Gastroesophageal sphincter (tissue), 4 donors: ENCODE results near the gene ATP5ME. TPM values are rescaled to one million over a fixed set of nuclear protein-coding genes. Genes with fewer than 3 reads are reported as not detected.

ENCODE experiments used
- ATAC-seq: fragments of 150-250 bp; one replicate; pipeline ENCODE4 v1.9.1; 2016; ENCODE audit warnings: mild to moderate bottlenecking, moderate library complexity
- H3K27ac ChIP-seq, 4 donors: fragments of 200-600 bp; sonication (generic) in 3 of 4; 1 replicate in 3 of 4; 2 replicates in 1 of 4; pipeline ENCODE4 v1.5.1; 2016 to 2019
- H3K27me3 ChIP-seq: fragments of 200-600 bp; sonication (generic); one replicate; pipeline ENCODE4 v1.5.1; 2019
- H3K36me3 ChIP-seq, 2 donors: fragments of 200-600 bp; sonication (generic); one replicate each; pipeline ENCODE4 v1.5.1; 2019; ENCODE audit warnings: control low read depth in 1 of 2
- H3K4me1 ChIP-seq, 3 donors: fragments of 200-600 bp; sonication (generic); 1 replicate in 2 of 3; 2 replicates in 1 of 3; pipeline ENCODE4 v1.5.1; 2016 to 2019; ENCODE audit warnings: control low read depth in 2 of 3
- H3K4me3 ChIP-seq, 2 donors: fragments of 200-600 bp; sonication (generic); one replicate each; pipeline ENCODE4 v1.5.1; 2019; ENCODE audit warnings: mild to moderate bottlenecking in 1 of 2, moderate library complexity in 1 of 2
- H3K9me3 ChIP-seq, 3 donors: fragments of 200-600 bp; sonication (generic); one replicate each; pipeline ENCODE4 v1.5.1; 2017 to 2019; ENCODE audit warnings: control low read depth in 2 of 3
- CTCF ChIP-seq, 4 experiments: fragments of 200-600 bp in 2 of 4; fragments of 450-650 bp in 2 of 4; sonication (generic) in 1 of 4; IDR thresholded peaks; one replicate each; pipeline ENCODE4 v1.5.1; 2017 to 2019; ENCODE audit warnings: antibody characterized with exemption in 4 of 4, mild to moderate bottlenecking in 2 of 4, moderate library complexity in 2 of 4
- EP300 ChIP-seq: sonication (generic); formaldehyde crosslinking; IDR thresholded peaks from one replicate; pipeline ENCODE4 v1.6.1; 2017; ENCODE audit warnings: antibody characterized with exemption, mild to moderate bottlenecking
- POLR2A ChIP-seq, 2 donors: fragments of 450-650 bp; IDR thresholded peaks; one replicate each; pipeline ENCODE4 v1.6.1; 2017; ENCODE audit warnings: antibody characterized with exemption in 2 of 2, mild to moderate bottlenecking in 2 of 2, moderate library complexity in 1 of 2
- POLR2AphosphoS5 ChIP-seq: sonication (generic); formaldehyde crosslinking; IDR thresholded peaks from one replicate; pipeline ENCODE4 v1.6.1; 2017; ENCODE audit warnings: antibody characterized with exemption
- whole genome bisulfite sequencing, 2 donors: methylation state at CpG; one replicate each; pipeline ENCODE4 v1.1.5; 2018; ENCODE audit warnings: low coverage in 1 of 2; 5-methylcytosine and 5-hydroxymethylcytosine counted together
- total RNA-seq, 4 donors: library from RNA; depleted of rRNA; stranded (reverse); fragments of >200 nt; gene quantifications; one replicate each; pipeline ENCODE4 v1.1.0, GENCODE V29; 2016

Gene ATP5ME
- total RNA-seq, 4 donors from 2014 or later, result 56.9 to 116 (median 106) TPM

GRCh38 chr4:627347-628125 is 46.5 kb downstream of the ATP5ME start:
- H3K27me3 ChIP-seq, result peaks cover 75% of the 10 kb centered on the region
- 62 to 87% methylated on average over 6 to 11 of the region's 15 CpGs for WGBS, 2 donors
- no peaks in the 10 kb centered on the region for H3K36me3 ChIP-seq
- H3K9me3 ChIP-seq, result no peaks in the 10 kb centered on the region
- ATAC-seq, result no peak
- TF ChIP-seq POLR2A (IDR thresholded peaks at IDR 0.05) (no peak), CTCF (IDR thresholded peaks at IDR 0.05) (no peak), POLR2AphosphoS5 (no peak), EP300 (no peak)
- no peak overlapping the region for H3K27ac ChIP-seq
- no peak overlapping the region for H3K4me3 ChIP-seq
- H3K4me1 ChIP-seq, result no peaks in the 10 kb centered on the region

- H3K4me3 ChIP-seq, result no peak overlapping the region
- no peak overlapping the region for H3K27ac ChIP-seq
- ATAC-seq, result no peak
- H3K4me1 ChIP-seq, result no peaks in the 10 kb centered on the region
- WGBS, 2 donors, result 81% methylated on average over 13 of the region's 20 CpGs; no CpG with 5 or more reads in 1 of the 2 donors
- TF ChIP-seq POLR2AphosphoS5 (no peak), EP300 (no peak), CTCF (IDR thresholded peaks at IDR 0.05) (no peak), POLR2A (IDR thresholded peaks at IDR 0.05) (no peak)
- H3K36me3 ChIP-seq, result no peaks in the 10 kb centered on the region
- H3K27me3 ChIP-seq, result peaks cover 75% of the 10 kb centered on the region
- H3K9me3 ChIP-seq, result no peaks in the 10 kb centered on the region
Observed at GRCh38 chr4:626201-627091, 47.6 kb downstream of the ATP5ME start.

GRCh38 chr4:625631-626161 is 48.4 kb downstream of the ATP5ME start:
- Histone ChIP-seq H3K9me3 (no peaks in the 10 kb centered on the region), H3K36me3 (no peaks in the 10 kb centered on the region), H3K4me1 (no peaks in the 10 kb centered on the region), H3K27ac (no peak overlapping the region), H3K27me3 (peaks cover 76% of the 10 kb centered on the region), H3K4me3 (no peak overlapping the region)
- WGBS, 2 donors, result no CpG with 5 or more reads among the region's 39 CpGs
- no peak for ATAC-seq
- TF ChIP-seq EP300, result no peak
- no peak for TF ChIP-seq CTCF (IDR thresholded peaks at IDR 0.05)
- no peak for TF ChIP-seq POLR2AphosphoS5
- no peak for TF ChIP-seq POLR2A (IDR thresholded peaks at IDR 0.05)

DNA sequence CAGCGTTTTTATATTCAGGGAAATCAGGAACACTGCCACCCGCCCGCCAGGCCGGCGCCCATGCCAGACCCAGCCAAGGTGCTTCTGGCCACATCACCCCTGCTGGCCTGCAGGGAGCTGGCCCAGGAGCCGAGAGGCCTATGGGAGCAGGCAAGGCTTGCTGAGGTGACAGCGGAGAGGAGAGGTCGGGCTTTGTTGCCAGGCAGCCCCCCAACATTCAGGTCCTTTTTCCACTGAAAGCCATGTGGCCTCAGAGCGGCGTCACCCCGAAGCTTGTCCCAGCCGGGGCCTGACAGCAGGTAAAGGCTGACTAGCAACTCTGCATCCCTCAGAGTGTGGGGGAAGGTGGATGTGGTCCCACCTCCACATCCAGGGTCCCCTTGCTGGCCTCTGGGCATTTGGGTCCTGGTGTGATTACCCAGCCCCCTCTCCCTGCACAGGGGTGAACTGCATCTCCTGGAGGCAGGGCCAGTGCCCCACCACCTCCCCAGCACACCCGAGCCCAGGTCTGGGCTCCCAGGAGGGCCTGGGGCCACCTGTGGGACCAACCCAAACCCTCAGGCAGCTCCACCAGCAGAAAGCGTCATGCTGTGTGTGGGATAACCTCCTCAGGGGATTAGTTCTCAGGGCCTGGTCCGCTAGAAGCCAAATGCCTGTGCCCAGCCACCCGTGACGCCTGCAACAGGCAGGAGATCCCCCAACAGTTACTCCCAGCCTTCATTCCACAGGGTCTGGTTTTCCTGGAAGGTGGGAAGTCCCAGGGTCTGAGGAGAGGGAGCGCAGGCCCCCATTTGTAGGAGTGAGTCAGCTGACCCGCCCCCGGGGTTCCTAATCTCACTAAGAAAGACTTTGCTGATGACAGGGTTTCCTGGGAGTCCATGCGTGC is 49.1 kb downstream of the ATP5ME start, which contains the start of gene PDE6B:
TSS of gene PDE6B (plus strand) at position 869 of the 886 bp plus-strand sequence. CDS start 54 bp downstream, outside the sequence.
- H3K27ac ChIP-seq, result no peak within 1 kb of the TSS
- H3K27me3 ChIP-seq, result peaks cover 76% of the 10 kb centered on the region
- no peak for TF ChIP-seq POLR2AphosphoS5
- TF ChIP-seq POLR2A (IDR thresholded peaks at IDR 0.05), result no peak
- no peak for TF ChIP-seq EP300
- no peak for TF ChIP-seq CTCF (IDR thresholded peaks at IDR 0.05)
- no peaks in the 10 kb centered on the region for H3K9me3 ChIP-seq
- ATAC-seq, result no peak
- 69% methylated on average over 4 of the region's 21 CpGs; no CpG with 5 or more reads in 1 of the 2 donors for WGBS, 2 donors
- no peaks in the 10 kb centered on the region for H3K36me3 ChIP-seq
- no peaks in the 10 kb centered on the region for H3K4me1 ChIP-seq
- no peak within 1 kb of the TSS for H3K4me3 ChIP-seq
